ENCODE results near the gene RSAD2. TPM values are rescaled to one million over a fixed set of nuclear protein-coding genes. Genes with fewer than 3 reads are reported as not detected.
A peak's percentile ranks its signal among the peaks of the same experiment; 100 is the strongest.

The RSAD2 gene
- total RNA-seq, 3 donors from 2014 or later: 8.9 to 35.0 (median 12.0) TPM

GRCh38 chr2:6881516-6881915, 3.9 kb downstream of the RSAD2 start:
- TF ChIP-seq, protein P1, sequence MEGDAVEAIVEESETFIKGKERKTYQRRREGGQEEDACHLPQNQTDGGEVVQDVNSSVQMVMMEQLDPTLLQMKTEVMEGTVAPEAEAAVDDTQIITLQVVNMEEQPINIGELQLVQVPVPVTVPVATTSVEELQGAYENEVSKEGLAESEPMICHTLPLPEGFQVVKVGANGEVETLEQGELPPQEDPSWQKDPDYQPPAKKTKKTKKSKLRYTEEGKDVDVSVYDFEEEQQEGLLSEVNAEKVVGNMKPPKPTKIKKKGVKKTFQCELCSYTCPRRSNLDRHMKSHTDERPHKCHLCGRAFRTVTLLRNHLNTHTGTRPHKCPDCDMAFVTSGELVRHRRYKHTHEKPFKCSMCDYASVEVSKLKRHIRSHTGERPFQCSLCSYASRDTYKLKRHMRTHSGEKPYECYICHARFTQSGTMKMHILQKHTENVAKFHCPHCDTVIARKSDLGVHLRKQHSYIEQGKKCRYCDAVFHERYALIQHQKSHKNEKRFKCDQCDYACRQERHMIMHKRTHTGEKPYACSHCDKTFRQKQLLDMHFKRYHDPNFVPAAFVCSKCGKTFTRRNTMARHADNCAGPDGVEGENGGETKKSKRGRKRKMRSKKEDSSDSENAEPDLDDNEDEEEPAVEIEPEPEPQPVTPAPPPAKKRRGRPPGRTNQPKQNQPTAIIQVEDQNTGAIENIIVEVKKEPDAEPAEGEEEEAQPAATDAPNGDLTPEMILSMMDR (IDR thresholded peaks at IDR 0.05): no peak
- no peak overlapping the region for H3K4me3 ChIP-seq
- DNase-seq (no peak), ATAC-seq (no peak)
- no peaks in the 10 kb centered on the region for H3K36me3 ChIP-seq (ENCODE audit: low read depth)
- no peaks in the 10 kb centered on the region for H3K9me3 ChIP-seq
- no peaks in the 10 kb centered on the region for H3K4me1 ChIP-seq (ENCODE audit: low read depth)
- intact Hi-C loops (cut with DNase I, micrococcal nuclease): no loop called here

DNA sequence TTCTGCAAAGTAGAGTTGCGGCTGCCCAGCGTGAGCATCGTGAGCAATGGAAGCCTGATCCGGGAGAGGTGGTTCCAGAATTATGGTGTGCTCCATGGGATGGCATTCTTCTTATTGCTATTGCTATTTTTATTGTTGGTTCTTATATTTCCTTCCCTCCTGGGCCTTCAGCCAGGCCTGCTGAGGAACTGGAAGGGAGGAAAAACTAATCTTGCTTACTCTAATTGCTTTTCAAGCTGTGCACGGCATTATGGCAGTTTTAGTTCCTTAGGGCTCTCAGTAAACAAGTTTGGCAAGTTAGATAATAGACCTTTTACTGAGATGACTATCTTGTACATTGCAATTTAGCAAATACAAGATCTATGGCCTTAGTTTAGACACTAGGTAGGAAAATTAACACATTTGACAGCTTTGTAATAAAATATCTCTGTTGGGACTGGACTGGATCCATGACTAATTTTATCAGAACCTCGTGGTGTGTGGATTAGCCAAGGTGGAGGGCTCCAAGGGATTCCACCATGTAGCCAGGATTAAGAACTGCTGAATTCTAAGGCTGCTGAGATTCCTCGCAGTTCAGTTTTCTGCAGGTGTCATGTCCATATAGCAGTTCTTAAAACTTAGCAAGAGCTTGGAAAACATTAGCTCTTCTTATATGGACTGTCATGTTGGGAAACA, 6.0 kb downstream of the RSAD2 start:
- peak in 1 of 3 donors; percentile 17 for DNase-seq
- intact Hi-C loops (cut with DNase I, micrococcal nuclease): no loop called here

GRCh38 chr2:6885551-6885950, 8.0 kb downstream of the RSAD2 start:
- Histone ChIP-seq H3K36me3 (ENCODE audit: low read depth) (no peaks in the 10 kb centered on the region), H3K9me3 (no peaks in the 10 kb centered on the region), H3K4me3 (no peak overlapping the region), H3K4me1 (ENCODE audit: low read depth) (no peaks in the 10 kb centered on the region)
- ATAC-seq (no peak), DNase-seq (no peak)
- TF ChIP-seq, protein P1 (IDR thresholded peaks at IDR 0.05): no peak
- intact Hi-C loops (cut with DNase I, micrococcal nuclease): no loop called here

More for the DNA sequence above, 6.0 kb downstream of the RSAD2 start:
- TF ChIP-seq, protein P1 (IDR thresholded peaks at IDR 0.05): no peak
- no peak for ATAC-seq
- Histone ChIP-seq H3K4me1 (ENCODE audit: low read depth) (no peaks in the 10 kb centered on the region), H3K4me3 (no peak overlapping the region), H3K9me3 (no peaks in the 10 kb centered on the region), H3K36me3 (ENCODE audit: low read depth) (no peaks in the 10 kb centered on the region)

- Histone ChIP-seq H3K9me3 (no peaks in the 10 kb centered on the region), H3K4me1 (ENCODE audit: low read depth) (no peaks in the 10 kb centered on the region), H3K36me3 (ENCODE audit: low read depth) (no peaks in the 10 kb centered on the region), H3K4me3 (no peak overlapping the region)
- no peak for DNase-seq
- ATAC-seq: no peak
- intact Hi-C loops (cut with DNase I, micrococcal nuclease): no loop called here
- TF ChIP-seq, protein P1 (IDR thresholded peaks at IDR 0.05): no peak
These were observed 8.4 kb downstream of the RSAD2 start for GRCh38 chr2:6885968-6886367.

DNA sequence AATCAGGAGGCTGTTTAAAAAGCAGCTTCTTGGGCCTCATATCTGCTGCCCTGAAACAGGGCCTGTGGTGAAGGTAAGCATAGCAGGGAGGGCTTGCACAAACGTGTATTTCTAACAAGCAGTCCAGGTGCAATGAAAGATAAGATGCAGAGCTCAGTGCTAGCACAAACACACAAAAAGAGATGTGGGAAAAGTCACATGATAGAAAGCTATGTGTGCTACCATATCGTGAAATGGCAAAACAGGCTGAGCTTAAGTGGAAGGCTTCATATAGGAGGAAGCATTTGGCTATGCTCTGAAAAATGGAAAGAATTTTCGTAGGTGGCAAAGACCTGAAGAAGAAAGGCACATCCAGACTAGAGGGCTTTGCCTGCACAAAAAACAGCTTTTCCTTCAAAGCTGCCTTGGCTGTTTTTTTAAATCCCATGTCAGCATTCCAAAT, 10.2 kb downstream of the RSAD2 start:
- intact Hi-C loops (cut with DNase I, micrococcal nuclease): no loop called here
- no peak for ATAC-seq
- TF ChIP-seq, protein P1 (IDR thresholded peaks at IDR 0.05): no peak

More for the DNA sequence above, 10.2 kb downstream of the RSAD2 start:
- Histone ChIP-seq H3K9me3 (no peaks in the 10 kb centered on the region), H3K4me3 (no peak overlapping the region), H3K36me3 (ENCODE audit: low read depth) (no peaks in the 10 kb centered on the region), H3K4me1 (ENCODE audit: low read depth) (no peaks in the 10 kb centered on the region)
- no peak for DNase-seq
